Neural progenitor cell (in vitro differentiated cells): ENCODE results near the gene RHCE. TPM values are rescaled to one million over a fixed set of nuclear protein-coding genes. Genes with fewer than 3 reads are reported as not detected.
A peak's percentile ranks its signal among the peaks of the same experiment; 100 is the strongest.

Source experiments
- DNase-seq: peaks from one replicate; pipeline ENCODE4 v3.0.0-alpha.2; 2016; ENCODE audit warnings: low spot score
- H2AFZ ChIP-seq: fragments of 200-600 bp; sonication (generic); replicated peaks from 2 replicates; pipeline ENCODE4 v1.6.1; 2016; ENCODE audit warnings: antibody characterized with exemption
- H3F3A ChIP-seq: fragments of 200-600 bp; sonication (generic); 2 replicates; pipeline ENCODE4 v1.6.1; 2016; ENCODE audit warnings: antibody characterized with exemption, low read depth
- H3K27ac ChIP-seq: fragments of 200-600 bp; sonication (generic); 2 replicates; pipeline ENCODE4 v1.5.1; 2016; ENCODE audit warnings: mild to moderate bottlenecking
- H3K27me3 ChIP-seq: fragments of 200-600 bp; sonication (generic); 2 replicates; pipeline ENCODE4 v1.6.1; 2016; ENCODE audit warnings: mild to moderate bottlenecking, moderate library complexity
- H3K36me3 ChIP-seq: fragments of 200-600 bp; sonication (generic); 2 replicates; pipeline ENCODE4 v1.5.1; 2016
- H3K4me1 ChIP-seq: fragments of 200-600 bp; sonication (generic); 2 replicates; pipeline ENCODE4 v1.6.1; 2016; ENCODE audit warnings: mixed run types
- H3K4me2 ChIP-seq: fragments of 200-600 bp; sonication (generic); 2 replicates; pipeline ENCODE4 v1.6.1; 2016
- H3K4me3 ChIP-seq: fragments of 200-600 bp; sonication (generic); 2 replicates; pipeline ENCODE4 v1.5.1; 2016
- H3K79me2 ChIP-seq: fragments of 200-600 bp; sonication (generic); 2 replicates; pipeline ENCODE4 v1.6.1; 2016; ENCODE audit warnings: low read depth
- H3K9ac ChIP-seq: fragments of 200-600 bp; sonication (generic); 2 replicates; pipeline ENCODE4 v1.6.1; 2016
- H3K9me3 ChIP-seq: fragments of 200-600 bp; sonication (generic); 2 replicates; pipeline ENCODE4 v1.5.1; 2016; ENCODE audit warnings: low read depth
- H4K20me1 ChIP-seq: fragments of 200-600 bp; sonication (generic); 2 replicates; pipeline ENCODE4 v1.6.1; 2016; ENCODE audit warnings: low read depth
- H3K27ac Mint-ChIP-seq: 3 replicates; pipeline ENCODE4 v1.8.0; 2021; ENCODE audit warnings: mixed read lengths
- H3K27me3 Mint-ChIP-seq: 2 replicates; pipeline ENCODE4 v1.8.0; 2022; ENCODE audit warnings: low read depth, mild to moderate bottlenecking, inconsistent platforms, moderate library complexity, mixed read lengths; ENCODE audit not compliant: insufficient read depth
- H3K36me3 Mint-ChIP-seq: 3 replicates; pipeline ENCODE4 v1.8.0; 2021; ENCODE audit warnings: mixed read lengths
- H3K4me1 Mint-ChIP-seq: 3 replicates; pipeline ENCODE4 v1.8.0; 2021; ENCODE audit warnings: mixed read lengths
- H3K4me3 Mint-ChIP-seq: 3 replicates; pipeline ENCODE4 v1.8.0; 2021; ENCODE audit warnings: mild to moderate bottlenecking, moderate library complexity, mixed read lengths
- H3K9me3 Mint-ChIP-seq: 3 replicates; pipeline ENCODE4 v1.8.0; 2020; ENCODE audit warnings: mixed read lengths
- EZH2 ChIP-seq: fragments of 200-600 bp; sonication (generic); IDR thresholded peaks from 2 replicates; pipeline ENCODE4 v1.6.1; 2017; ENCODE audit warnings: antibody characterized with exemption, mild to moderate bottlenecking, moderate library complexity
- EZH2phosphoT487 ChIP-seq: fragments of 200-600 bp; sonication (generic); IDR thresholded peaks from 2 replicates; pipeline ENCODE4 v1.6.1; 2017; ENCODE audit warnings: antibody characterized with exemption
- total RNA-seq: library from RNA; depleted of rRNA; stranded (reverse); fragments of >200 nt; gene quantifications from 2 replicates; pipeline ENCODE4 v1.2.3, GENCODE V29; 2015; ENCODE audit warnings: low replicate concordance
- TF ChIP-seq, protein P1 (sequence below): fragments of 200-600 bp; sonication (generic); IDR thresholded peaks from 2 replicates; pipeline ENCODE4 v1.5.1; 2017; ENCODE audit warnings: antibody characterized with exemption, mild to moderate bottlenecking

The RHCE gene
- total RNA-seq, 1 donor from 2014 or later, result 0.43 TPM

DNA sequence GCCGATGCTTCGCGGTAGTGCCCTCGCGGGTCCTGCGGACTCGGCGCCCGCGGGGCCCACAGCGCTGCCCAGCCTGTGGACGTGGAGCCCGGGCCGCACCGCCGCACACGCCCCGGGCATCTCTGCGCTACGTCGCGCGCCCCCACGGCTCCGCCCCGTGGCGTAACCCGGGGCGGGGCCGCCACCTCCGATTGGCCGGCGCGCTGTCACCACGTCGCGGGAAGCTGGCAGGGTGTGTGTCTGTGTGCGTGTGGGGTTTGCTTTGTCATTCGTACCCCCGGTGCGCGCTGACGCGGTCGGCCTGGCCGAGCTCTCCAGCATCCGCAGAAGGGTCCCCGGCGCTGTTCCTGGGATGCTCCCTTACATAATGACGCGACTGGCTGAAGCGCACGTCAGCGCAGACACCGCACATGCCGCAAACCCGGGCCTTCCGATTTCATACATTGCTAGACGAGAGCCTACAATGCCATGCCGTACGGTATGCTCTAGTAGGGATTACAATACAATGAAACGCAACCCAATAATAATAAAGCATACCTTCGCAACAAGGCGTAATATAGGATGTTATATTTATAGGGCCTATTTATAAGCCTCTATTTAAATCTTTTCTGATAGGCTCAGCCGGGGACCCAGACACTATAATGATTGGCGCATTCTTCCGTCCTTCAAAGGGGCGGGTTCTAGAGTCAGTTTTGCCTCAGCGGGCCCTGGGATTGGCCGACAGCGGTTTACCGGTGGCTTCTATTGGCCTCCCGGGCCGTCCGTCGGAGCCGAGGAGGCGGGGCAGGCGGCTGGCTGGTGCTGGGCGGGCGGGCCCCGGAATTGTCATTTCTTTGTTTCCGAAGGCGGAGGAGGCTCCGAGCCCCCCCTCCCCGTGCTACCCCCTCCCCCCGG is 9.7 kb upstream of the RHCE start, which contains the start of gene MACO1:
TSS of gene MACO1 (plus strand) at position 825 of the 894 bp plus-strand sequence. CDS start 202 bp downstream, outside the sequence.
- H3F3A ChIP-seq, result no peaks in the 10 kb centered on the region
- peaks cover 27% of the 10 kb centered on the region for H3K4me1 Mint-ChIP-seq
- H3K27me3 ChIP-seq, result peaks cover 22% of the 10 kb centered on the region
- no peaks in the 10 kb centered on the region for H3K9me3 Mint-ChIP-seq
- peaks cover 30% of the 10 kb centered on the region for H4K20me1 ChIP-seq
- H3K27ac Mint-ChIP-seq, result no peak within 1 kb of the TSS
- H3K4me3 ChIP-seq, result peak within 1 kb of the TSS; percentile 98
- no peaks in the 10 kb centered on the region for H3K9me3 ChIP-seq
- peaks cover 9% of the 10 kb centered on the region for H3K4me1 ChIP-seq
- peaks cover 40% of the 10 kb centered on the region for H3K79me2 ChIP-seq
- peaks cover 9% of the 10 kb centered on the region for H3K27me3 Mint-ChIP-seq
- H2AFZ ChIP-seq, result peak within 1 kb of the TSS; percentile 96
- no peaks in the 10 kb centered on the region for H3K36me3 ChIP-seq
- peak; percentile 97 for DNase-seq
- peak within 1 kb of the TSS; percentile 55 for H3K9ac ChIP-seq
- H3K4me2 ChIP-seq, result peak within 1 kb of the TSS; percentile 87
- TF ChIP-seq, protein P1, sequence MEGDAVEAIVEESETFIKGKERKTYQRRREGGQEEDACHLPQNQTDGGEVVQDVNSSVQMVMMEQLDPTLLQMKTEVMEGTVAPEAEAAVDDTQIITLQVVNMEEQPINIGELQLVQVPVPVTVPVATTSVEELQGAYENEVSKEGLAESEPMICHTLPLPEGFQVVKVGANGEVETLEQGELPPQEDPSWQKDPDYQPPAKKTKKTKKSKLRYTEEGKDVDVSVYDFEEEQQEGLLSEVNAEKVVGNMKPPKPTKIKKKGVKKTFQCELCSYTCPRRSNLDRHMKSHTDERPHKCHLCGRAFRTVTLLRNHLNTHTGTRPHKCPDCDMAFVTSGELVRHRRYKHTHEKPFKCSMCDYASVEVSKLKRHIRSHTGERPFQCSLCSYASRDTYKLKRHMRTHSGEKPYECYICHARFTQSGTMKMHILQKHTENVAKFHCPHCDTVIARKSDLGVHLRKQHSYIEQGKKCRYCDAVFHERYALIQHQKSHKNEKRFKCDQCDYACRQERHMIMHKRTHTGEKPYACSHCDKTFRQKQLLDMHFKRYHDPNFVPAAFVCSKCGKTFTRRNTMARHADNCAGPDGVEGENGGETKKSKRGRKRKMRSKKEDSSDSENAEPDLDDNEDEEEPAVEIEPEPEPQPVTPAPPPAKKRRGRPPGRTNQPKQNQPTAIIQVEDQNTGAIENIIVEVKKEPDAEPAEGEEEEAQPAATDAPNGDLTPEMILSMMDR, result no peak
- peak; percentile 1 for TF ChIP-seq EZH2
- H3K4me3 Mint-ChIP-seq, result peak within 1 kb of the TSS; percentile 93
- no peaks in the 10 kb centered on the region for H3K36me3 Mint-ChIP-seq
- H3K27ac ChIP-seq, result no peak within 1 kb of the TSS

DNA sequence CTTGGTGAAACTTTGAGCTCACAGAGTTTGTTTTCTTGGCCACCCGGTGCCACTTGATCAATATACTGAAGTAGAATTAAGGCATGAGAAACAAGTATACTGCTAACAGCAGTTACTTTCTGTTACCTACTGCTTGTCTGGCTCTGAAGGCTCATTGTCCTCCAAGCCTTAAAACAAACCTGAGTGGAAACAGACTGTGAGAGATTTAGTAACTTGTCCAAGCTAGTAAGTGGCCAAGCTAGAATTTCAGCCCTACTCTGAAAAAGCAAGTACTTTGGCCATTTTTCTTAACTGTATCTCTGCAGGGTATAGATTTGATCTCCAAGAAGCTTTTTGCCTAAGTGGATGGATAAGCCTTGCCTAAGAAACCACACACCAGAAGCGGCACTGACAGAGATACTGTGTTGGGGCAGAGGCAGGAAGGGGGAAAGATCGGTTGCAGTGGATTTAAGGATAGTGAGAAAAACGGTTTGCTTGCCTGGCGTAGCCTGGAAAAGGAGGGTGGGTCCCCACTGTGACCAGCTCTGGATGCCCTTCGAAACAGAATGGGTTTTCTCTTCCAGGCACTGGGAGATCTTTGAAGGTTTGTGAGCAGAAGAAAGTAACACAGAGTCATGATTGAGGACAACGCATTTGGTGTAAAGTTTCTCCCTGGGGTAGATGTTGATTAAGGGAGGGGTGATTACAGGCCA is 8.0 kb upstream of the RHCE start:
- TF ChIP-seq, protein P1, result no peak
- TF ChIP-seq EZH2, result no peak
- TF ChIP-seq EZH2phosphoT487, result no peak
- Mint-ChIP-seq H3K4me3 (peak overlapping the region; percentile 82), H3K4me1 (peaks cover 24% of the 10 kb centered on the region), H3K27me3 (peaks cover 9% of the 10 kb centered on the region), H3K27ac (no peak overlapping the region), H3K36me3 (no peaks in the 10 kb centered on the region), H3K9me3 (no peaks in the 10 kb centered on the region)
- Histone ChIP-seq H3K27ac (no peak overlapping the region), H3K4me3 (no peak overlapping the region), H3K9ac (no peak overlapping the region), H2AFZ (no peak overlapping the region), H3K36me3 (no peaks in the 10 kb centered on the region), H3K79me2 (peaks cover 23% of the 10 kb centered on the region), H3F3A (no peaks in the 10 kb centered on the region), H3K27me3 (peaks cover 22% of the 10 kb centered on the region), H3K9me3 (no peaks in the 10 kb centered on the region), H3K4me1 (peaks cover 9% of the 10 kb centered on the region), H3K4me2 (no peak overlapping the region), H4K20me1 (peaks cover 22% of the 10 kb centered on the region)
- DNase-seq, result no peak

DNA sequence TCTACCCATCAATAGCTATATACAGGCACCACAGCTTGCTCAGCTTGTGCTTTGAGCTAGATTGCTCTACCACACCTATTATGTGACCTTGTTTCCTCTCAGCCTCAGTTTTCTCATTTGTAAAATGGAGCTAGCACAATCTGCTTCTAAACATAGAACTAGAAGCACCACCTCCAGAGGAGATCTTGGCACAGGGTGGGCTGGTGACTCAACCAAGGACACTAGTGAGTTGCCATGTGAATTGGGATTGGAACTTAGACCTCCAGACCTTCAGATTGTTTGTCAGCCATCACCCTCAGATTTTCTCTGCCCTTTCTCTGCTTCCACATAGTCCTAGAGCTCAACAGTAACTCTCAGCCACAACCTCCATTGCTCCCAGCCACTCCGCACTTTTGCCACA is 7.1 kb upstream of the RHCE start:
- H3K27ac ChIP-seq, result no peak overlapping the region
- no peaks in the 10 kb centered on the region for H3K36me3 ChIP-seq
- H3K9me3 ChIP-seq, result no peaks in the 10 kb centered on the region
- no peaks in the 10 kb centered on the region for H3K36me3 Mint-ChIP-seq
- peak overlapping the region; percentile 75 for H3K27ac Mint-ChIP-seq
- no peak overlapping the region for H2AFZ ChIP-seq
- no peaks in the 10 kb centered on the region for H3K9me3 Mint-ChIP-seq
- no peaks in the 10 kb centered on the region for H3F3A ChIP-seq
- peak overlapping the region; percentile 42 for H3K4me3 Mint-ChIP-seq
- no peak for DNase-seq
- peaks cover 14% of the 10 kb centered on the region for H3K79me2 ChIP-seq
- peaks cover 26% of the 10 kb centered on the region for H3K4me1 Mint-ChIP-seq
- H3K27me3 Mint-ChIP-seq, result peaks cover 13% of the 10 kb centered on the region
- H3K9ac ChIP-seq, result no peak overlapping the region
- H3K4me1 ChIP-seq, result peaks cover 9% of the 10 kb centered on the region
- H4K20me1 ChIP-seq, result peaks cover 14% of the 10 kb centered on the region
- H3K4me2 ChIP-seq, result no peak overlapping the region
- no peak overlapping the region for H3K4me3 ChIP-seq
- H3K27me3 ChIP-seq, result peaks cover 22% of the 10 kb centered on the region
- no peak for TF ChIP-seq EZH2
- TF ChIP-seq EZH2phosphoT487, result no peak
- TF ChIP-seq, protein P1, result no peak
